Left renal pelvis (tissue), 4 donors: ENCODE data around the gene FBXL4. TPM values are rescaled to one million over a fixed set of nuclear protein-coding genes. Genes with fewer than 3 reads are reported as not detected.
A peak's percentile ranks its signal among the peaks of the same experiment; 100 is the strongest.

Experiments used
- DNase-seq, 4 donors: peaks; one replicate each; pipeline ENCODE4 v3.0.0-alpha.2; 2013; ENCODE audit warnings: low read depth in 4 of 4, low spot score in 3 of 4
- polyA plus RNA-seq, 4 donors: library from polyadenylated mRNA; unstranded; fragments of 120-200 nt; gene quantifications; one replicate each; pipeline ENCODE4 v1.2.1, GENCODE V29; 2013; ENCODE audit not compliant: insufficient read length in 4 of 4

The FBXL4 gene
- polyA plus RNA-seq, 4 donors = 13.0 to 29.5 (median 24.7) TPM

DNA sequence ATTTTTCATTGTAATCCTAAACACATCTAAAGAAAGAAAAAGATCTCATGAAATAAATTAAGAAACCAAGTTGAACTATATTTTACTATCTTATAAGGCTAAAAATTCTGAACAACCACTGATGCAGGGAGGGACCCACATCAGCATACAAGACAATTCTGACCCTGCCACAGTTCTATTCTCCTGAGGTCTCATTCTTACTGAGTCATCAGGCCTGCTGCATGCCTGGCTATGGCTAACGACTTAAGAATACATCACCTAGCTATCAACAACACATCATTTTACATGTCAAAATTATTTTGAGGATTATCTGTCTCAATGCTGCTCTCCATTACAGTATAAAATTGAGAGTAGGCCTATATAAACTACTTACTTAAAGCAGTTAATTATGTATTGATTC, 52.9 kb downstream of the FBXL4 start:
- no peak for DNase-seq

DNA sequence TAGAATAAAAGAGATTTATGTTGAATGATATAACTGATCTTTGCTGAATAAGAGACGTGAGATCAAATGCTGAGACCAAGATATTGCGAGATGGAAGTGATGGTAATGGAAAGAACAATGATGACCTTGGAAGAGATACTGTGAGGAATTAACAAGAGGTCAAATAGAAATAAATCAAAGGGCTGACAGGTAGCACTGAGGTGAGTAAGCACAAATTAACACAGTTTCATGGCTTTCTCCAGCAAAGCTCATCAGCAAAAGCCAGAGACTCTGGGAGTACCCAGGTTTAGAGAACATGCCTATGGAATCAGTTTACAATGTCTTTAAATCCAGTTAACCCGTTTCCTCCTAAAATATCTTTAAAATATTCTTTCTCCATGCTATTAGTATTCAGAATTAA, 60.1 kb downstream of the FBXL4 start:
- no peak for DNase-seq

- DNase-seq = no peak
Measured at GRCh38 chr6:98885330-98885729, 62.4 kb downstream of the FBXL4 start.

GRCh38 chr6:98880486-98880885, 67.3 kb downstream of the FBXL4 start:
- no peak for DNase-seq

DNA sequence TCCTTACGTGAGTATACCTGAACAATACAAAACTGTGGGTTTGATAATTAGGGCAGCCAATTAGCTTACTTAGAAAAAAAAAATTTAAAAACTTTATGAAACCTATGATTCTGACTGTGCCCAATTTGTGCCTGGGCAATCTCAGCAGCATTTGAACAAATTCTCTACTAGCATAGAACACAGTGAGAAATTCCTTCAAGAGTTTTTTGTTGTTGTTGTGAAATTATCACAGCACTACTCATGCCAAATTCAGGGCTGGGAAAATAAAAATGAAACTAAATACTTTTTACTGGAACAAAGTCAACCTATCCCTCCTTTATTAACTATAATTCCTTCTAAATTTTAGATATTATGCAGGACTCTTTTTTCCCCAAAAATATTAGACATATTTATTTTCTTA, 70.5 kb downstream of the FBXL4 start:
- no peak for DNase-seq

DNA sequence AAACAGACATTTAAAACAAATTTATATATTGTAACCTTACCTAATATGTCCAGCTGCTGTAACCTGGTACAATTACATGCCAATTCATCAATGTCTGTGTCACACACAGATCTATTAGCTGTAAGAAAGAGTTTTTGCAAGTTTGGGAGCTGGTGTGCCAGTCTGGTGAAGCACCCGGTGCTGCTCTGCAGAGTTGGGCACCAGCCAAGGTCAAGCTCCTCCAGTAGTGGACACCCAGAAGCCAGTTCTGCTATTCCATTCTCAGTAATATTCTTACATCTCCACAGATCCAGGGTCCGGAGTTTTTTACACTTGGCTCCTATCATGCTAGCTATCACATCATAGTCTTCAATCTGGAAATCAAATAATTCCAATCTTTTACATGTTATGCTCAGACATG, 72.4 kb downstream of the FBXL4 start:
- DNase-seq = no peak

DNA sequence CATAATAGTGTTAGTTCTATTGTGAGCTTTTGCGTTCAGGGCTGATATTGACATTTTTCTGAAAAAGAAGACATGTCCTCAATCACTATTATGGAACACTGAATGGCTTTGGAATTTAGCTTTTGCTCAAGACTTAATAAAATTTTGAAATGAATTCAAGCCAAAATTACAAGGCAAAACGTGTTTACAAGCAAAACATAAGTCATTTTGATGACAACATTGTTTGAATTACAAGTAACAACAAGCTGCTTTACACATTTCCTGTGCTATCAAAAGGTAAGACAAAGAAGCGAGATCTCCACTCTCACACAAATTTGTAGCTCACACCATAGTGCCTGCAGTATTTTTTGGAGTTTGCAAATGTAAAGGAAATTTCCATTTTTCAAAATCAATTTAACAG, 75.9 kb downstream of the FBXL4 start:
- no peak for DNase-seq

- DNase-seq = no peak
Measured at GRCh38 chr6:98871057-98871456, 76.7 kb downstream of the FBXL4 start.

- DNase-seq = no peak
Measured at GRCh38 chr6:98864497-98864896, 83.2 kb downstream of the FBXL4 start.

- no peak for DNase-seq
Measured at GRCh38 chr6:98848539-98849242, 99.1 kb downstream of the FBXL4 start.

DNA sequence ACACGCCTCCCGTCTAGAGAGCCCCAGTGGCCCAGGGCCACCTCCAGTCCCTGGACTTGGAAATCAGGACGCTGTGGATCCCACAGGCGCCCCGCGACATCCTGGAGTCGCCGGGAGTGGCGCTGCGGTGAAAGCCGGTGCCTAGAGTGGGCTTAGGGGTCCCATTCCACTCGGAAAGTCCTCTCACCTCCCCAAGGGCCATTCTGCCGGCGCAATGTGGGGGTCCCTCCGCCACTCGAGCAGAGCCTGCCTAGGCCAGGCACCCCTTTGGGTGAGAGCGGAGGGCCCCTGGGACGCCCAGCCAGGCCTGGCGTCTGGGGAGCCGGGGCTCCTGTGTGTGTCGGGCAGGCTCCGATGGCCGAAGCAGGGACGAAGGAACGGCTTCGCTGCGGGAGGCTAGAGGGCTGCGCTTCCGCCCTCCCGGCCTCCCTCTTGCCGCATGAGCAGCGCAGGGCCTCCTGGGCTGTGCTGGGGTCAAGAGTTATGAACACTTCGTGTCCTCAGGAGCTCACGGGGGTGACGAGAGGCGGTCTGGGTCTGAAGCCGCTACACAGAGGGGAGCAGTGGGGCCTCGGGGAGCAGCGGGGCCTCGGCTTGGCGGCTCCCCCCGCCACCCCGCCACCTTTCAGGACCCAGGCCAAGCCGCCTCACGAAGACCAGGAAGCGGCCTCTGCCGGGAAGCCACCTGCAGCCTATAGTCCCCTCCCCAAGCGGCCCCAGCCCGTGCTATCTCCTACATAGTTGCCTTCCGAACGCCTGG, 99.8 kb downstream of the FBXL4 start:
- DNase-seq = no peak

DNA sequence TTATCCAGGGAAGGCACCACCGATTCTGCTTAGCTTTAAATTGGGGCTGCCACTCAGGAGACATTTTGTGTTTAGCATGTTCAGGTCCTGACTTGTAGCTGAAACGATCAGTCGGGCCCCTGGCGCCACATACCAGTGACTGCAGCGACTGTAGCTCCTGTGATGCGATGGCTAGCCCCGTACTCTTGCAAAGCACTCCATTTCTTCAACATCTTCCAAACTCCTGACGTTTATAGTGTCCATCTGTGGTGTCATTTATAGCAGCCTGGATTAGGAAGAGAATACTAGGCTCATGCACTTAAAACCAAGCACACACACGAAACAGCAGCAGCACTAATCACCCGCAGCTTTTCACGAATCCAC, 100.3 kb downstream of the FBXL4 start:
- DNase-seq = no peak

DNA sequence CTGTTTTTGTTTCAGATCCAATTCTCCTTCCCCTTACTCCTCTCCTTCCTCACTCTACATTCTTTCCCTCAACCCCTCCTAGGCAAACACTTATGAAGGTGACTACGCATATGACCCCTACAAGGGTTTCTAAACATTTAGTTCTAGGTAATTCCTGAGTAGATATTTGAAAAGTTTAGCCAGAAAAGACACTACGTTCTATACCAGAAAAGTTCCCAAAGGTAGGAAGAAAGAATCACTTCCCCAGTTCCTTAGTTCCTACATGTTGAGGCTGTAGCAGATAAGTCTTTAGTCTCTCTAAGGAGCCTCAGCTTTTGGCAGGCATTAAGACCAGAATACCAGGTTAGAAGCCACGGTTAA, 101.7 kb downstream of the FBXL4 start:
- no peak for DNase-seq

- peak in 3 of 4 donors; percentile 61 to 72 (median 69) for DNase-seq
Measured at GRCh38 chr6:98845211-98846020, 102.3 kb downstream of the FBXL4 start.

DNA sequence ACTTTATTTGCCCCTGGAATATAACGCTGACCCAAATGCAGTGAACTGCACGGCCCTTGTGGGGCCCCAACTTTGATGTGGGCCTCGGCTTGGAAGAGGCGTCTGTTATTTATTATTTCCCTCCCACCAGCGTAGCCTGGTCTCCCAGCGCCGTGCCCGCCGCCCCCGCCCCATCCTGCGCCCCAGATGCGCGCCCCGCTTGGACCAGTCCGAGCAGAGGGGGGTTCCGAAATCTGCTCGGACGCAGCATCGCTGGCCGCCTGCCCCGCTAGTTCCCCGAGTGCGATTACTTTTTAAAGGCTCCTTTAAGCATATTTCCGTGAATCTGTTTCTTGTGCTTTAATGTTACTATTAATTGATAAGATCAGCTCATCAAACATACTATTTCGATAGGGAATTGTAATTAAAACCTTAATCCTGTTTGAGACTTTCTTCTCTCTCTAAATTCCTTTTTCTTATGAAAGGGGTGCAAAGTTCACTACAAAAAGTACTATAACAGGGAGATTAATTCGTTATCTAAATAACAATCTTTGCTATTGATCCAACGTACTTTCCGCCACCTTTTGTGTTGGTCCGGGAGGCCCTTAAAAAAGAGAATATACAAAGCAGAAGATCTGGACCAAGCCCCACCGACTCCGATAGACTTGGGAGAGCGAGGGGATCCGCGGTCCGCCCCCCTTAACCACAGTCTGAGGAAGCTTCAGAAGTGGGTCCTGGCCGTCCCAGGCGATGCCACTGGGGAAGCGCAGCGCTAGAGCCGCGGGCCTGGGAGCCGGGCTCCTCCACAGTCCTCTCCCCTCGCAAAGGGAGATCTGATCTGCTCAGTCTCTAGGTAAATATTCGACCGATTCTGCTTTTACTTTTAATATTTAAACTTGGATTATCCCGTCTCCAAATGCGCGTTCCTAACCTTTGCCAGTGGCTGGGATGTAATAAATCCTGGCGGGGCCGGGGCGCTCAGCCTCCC, 103.2 kb downstream of the FBXL4 start:
- DNase-seq = no peak

DNA sequence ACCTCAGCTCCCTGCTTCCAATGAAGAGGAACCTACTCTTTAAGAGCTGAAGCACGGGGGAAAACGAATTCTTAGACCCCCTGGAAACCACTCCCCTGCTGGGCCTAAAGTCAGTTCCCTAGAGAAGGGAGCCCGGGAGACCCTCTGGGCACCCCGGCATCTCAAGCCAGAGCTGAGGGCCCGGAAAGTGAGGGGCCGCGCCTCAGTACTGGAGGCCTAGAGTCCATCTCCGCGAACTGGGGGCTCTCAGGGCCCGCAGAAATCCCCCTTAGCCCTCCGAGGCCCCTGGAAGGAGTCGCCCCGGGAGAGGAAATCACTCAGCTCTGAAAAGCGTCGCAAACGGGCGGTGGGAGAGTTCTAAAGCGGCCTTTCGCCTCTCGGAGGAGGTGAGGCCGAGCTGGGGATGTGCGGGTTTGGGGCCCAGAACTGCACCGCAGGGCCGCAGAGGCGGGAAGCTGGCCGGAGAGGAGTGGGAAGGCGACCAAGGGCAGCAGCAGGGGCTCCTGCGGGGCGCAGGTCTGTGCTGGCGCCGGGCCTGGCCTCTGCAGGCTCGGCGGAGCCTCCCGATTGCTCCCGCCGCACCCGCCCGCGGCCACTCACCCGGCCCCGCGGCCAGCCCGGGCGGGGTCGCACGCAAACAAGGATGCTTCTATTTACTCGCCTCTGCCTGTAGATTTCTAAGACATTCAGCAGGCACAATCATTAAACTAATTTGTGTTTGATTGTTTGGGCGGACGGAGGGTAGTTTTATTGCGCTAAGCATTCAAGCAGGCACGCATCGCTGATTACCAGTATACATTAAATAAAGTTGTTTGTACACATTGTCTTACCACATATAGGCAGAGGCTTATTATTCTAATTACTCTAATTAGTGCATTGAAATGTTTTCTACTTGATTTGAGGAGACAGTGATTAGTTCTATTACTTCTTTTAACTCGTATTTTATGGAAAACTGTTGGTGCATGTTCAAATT, 104.2 kb downstream of the FBXL4 start:
- no peak for DNase-seq

DNA sequence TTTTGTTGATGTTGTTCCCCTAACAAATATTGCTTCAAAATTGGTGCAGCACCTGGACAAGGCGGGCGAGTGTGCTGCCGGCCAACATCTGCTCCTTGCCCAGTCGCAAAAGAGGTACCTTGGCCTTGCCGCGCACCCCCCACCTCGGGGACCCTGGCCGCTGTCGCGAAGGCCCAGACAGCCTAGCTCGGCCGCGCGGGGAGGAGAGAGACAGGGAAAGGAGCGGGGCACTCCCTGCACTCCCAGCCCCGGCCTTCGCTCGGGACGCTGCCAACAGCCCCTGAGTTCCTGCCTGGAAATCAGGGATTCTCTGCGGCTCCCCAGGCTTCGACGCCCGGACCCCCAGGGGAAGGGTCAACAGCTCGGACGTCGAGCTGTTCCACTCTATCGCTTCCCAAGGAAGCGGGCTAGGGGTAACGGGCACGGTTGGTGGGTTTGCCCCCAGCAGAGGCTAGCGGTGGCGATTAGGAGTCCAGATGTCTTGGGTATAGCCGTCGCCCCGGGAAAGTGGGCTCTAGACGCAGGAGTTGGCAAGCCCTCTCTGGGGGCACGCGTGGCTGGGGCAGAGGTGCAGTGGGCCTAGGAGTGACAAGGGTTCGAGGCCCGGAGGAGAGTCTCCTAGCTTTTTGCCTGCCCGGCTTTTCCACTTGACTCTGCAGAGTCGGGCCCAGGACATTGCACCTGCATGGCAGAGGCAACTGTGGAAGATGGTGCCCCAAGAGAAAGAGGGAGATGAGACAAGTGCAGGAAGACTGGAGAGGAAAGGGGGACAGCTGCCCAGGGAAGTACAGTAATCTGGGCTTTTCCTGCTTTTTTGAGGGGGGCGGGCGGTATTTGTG, 105.2 kb downstream of the FBXL4 start:
- no peak for DNase-seq

DNA sequence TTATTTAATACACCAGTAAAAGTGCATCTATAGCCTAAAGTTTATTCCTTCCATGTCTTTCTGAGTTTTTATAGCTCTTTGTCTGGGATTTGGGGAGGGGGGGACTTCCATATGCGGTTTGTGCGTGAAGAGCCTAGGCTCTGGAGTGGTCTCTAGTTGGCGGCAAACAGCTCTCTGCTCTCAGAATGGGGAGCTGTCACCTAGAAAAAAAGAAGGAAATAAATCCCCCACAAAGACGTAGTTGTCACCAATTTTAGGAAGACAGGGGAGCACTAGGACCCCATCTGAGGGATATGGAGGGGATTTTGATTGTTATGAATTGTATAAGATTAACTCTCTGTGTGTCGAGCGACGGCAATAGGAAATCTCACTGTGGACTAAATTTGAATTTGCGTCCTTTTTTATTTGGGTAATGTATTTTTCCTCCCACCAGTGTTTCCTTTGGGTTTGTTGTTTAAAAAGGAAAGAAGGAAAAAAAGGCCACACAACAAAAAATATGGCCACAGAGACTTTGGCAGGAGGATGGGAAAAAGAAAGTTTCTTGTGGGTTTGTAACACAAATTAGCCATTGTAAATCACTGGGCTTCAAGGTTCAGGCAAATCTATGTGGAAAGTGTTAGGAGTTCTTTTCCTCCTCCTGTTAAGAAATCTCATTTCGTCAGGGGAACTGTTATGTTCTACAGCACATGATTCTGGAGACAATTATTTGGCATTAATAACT, 106.0 kb downstream of the FBXL4 start:
- no peak for DNase-seq
